Left ventricle myocardium inferior (tissue), 1 donor: ENCODE results near the gene PRODH2. TPM values are rescaled to one million over a fixed set of nuclear protein-coding genes. Genes with fewer than 3 reads are reported as not detected.

Experiments used
- DNase-seq: peaks from one replicate; pipeline ENCODE4 v3.0.0-alpha.2; 2020
- H3K27ac ChIP-seq: fragments of 200-600 bp; replicated peaks from 2 replicates; pipeline ENCODE4 v1.8.0; 2021
- H3K27me3 ChIP-seq: fragments of 200-600 bp; 2 replicates; pipeline ENCODE4 v1.8.0; 2021; ENCODE audit warnings: low read depth
- H3K36me3 ChIP-seq: fragments of 200-600 bp; 2 replicates; pipeline ENCODE4 v1.8.0; 2021
- H3K4me1 ChIP-seq: fragments of 200-600 bp; 2 replicates; pipeline ENCODE4 v1.8.0; 2021
- H3K4me3 ChIP-seq: fragments of 200-600 bp; 2 replicates; pipeline ENCODE4 v1.8.0; 2021; ENCODE audit warnings: mild to moderate bottlenecking, moderate library complexity
- H3K9me3 ChIP-seq: fragments of 200-600 bp; replicated peaks from 2 replicates; pipeline ENCODE4 v1.8.0; 2021
- CTCF ChIP-seq: fragments of 200-600 bp; IDR thresholded peaks from 2 replicates; pipeline ENCODE4 v1.8.0; 2021; ENCODE audit warnings: antibody characterized with exemption, mild to moderate bottlenecking, borderline replicate concordance
- intact Hi-C: fragments of 100-400 bp; cut with micrococcal nuclease; formaldehyde crosslinking; loops from one replicate; pipeline ENCODE4 v1.11.0; 2022
- total RNA-seq: library from RNA; stranded (reverse); fragmentation: NEBNext Ultra II Directional; extraction: Animal tissue kit (Norgen Biotek cat#: 25700); gene quantifications from one replicate; pipeline ENCODE4 v1.2.1, GENCODE V29; 2021
- donor health status: DM: no; HTN: yes; CAD: no; lungs with severe emphysema.

PRODH2 gene
- total RNA-seq, 1 donor from 2014 or later, result not detected

GRCh38 chr19:35845215-35846037, 32.8 kb upstream of the PRODH2 start:
- H3K9me3 ChIP-seq, result no peaks in the 10 kb centered on the region
- H3K27ac ChIP-seq, result no peak overlapping the region
- intact Hi-C loops, result no loop called here
- peak overlapping the region; percentile 49 for H3K4me3 ChIP-seq
- TF ChIP-seq CTCF, result no peak
- DNase-seq, result no peak
- H3K4me1 ChIP-seq, result peaks cover 19% of the 10 kb centered on the region
- H3K36me3 ChIP-seq, result no peaks in the 10 kb centered on the region
- H3K27me3 ChIP-seq, result peaks cover 97% of the 10 kb centered on the region

- Histone ChIP-seq H3K27ac (no peak overlapping the region), H3K4me3 (peak overlapping the region; percentile 49), H3K27me3 (peaks cover 90% of the 10 kb centered on the region), H3K4me1 (peaks cover 19% of the 10 kb centered on the region), H3K36me3 (no peaks in the 10 kb centered on the region), H3K9me3 (peaks cover 7% of the 10 kb centered on the region)
- no peak for DNase-seq
- intact Hi-C loops, result no loop called here
- no peak for TF ChIP-seq CTCF
Measured at GRCh38 chr19:35844482-35845214, 32.0 kb upstream of the PRODH2 start.

GRCh38 chr19:35843676-35844481, 31.2 kb upstream of the PRODH2 start:
- Histone ChIP-seq H3K4me3 (no peak overlapping the region), H3K36me3 (no peaks in the 10 kb centered on the region), H3K9me3 (peaks cover 15% of the 10 kb centered on the region), H3K4me1 (peaks cover 19% of the 10 kb centered on the region), H3K27me3 (peaks cover 90% of the 10 kb centered on the region), H3K27ac (no peak overlapping the region)
- no peak for TF ChIP-seq CTCF
- intact Hi-C loops, result no loop called here
- no peak for DNase-seq

- peaks cover 26% of the 10 kb centered on the region for H3K9me3 ChIP-seq
- intact Hi-C loops, result no loop called here
- no peak for DNase-seq
- no peak for TF ChIP-seq CTCF
- H3K36me3 ChIP-seq, result no peaks in the 10 kb centered on the region
- no peak overlapping the region for H3K4me3 ChIP-seq
- peaks cover 88% of the 10 kb centered on the region for H3K27me3 ChIP-seq
- no peak overlapping the region for H3K27ac ChIP-seq
- peaks cover 19% of the 10 kb centered on the region for H3K4me1 ChIP-seq
Measured at GRCh38 chr19:35842666-35843272, 30.1 kb upstream of the PRODH2 start.
